Activated T-helper 2 cell treated with anti-CD3 and anti-CD28 coated beads, Interferon-gamma antibody, Interleukin-2, Interleukin-4, amounts not matched to agents 10 μg/mL and 5 μg/mL and 100 μg/mL, durations not matched to agents 14 hours and 24 hours and 36 hours (primary cell): ENCODE results near the gene NUDT22. TPM values are rescaled to one million over a fixed set of nuclear protein-coding genes. Genes with fewer than 3 reads are reported as not detected.

ENCODE experiments used
- DNase-seq: peaks from one replicate; pipeline ENCODE4 v3.0.0; 2021; ENCODE audit warnings: low spot score
- H3K27ac Mint-ChIP-seq: one replicate; pipeline ENCODE4 v1.8.0; 2021; ENCODE audit warnings: mixed read lengths
- H3K27me3 Mint-ChIP-seq: one replicate; pipeline ENCODE4 v1.8.0; 2021; ENCODE audit warnings: low read depth, mixed read lengths
- H3K36me3 Mint-ChIP-seq: one replicate; pipeline ENCODE4 v1.8.0; 2021; ENCODE audit warnings: low read depth, mixed read lengths
- H3K4me1 Mint-ChIP-seq: one replicate; pipeline ENCODE4 v1.8.0; 2021; ENCODE audit warnings: low read depth, mixed read lengths
- H3K4me3 Mint-ChIP-seq: one replicate; pipeline ENCODE4 v1.8.0; 2021; ENCODE audit warnings: low read depth, mild to moderate bottlenecking, moderate library complexity, mixed read lengths
- H3K9me3 Mint-ChIP-seq: one replicate; pipeline ENCODE4 v1.8.0; 2021; ENCODE audit warnings: mixed read lengths
- intact Hi-C: fragments of 100-400 bp; cut with micrococcal nuclease; formaldehyde crosslinking; loops from one replicate; pipeline ENCODE4 v1.15.1; 2023
- total RNA-seq: library from RNA; stranded (reverse); gene quantifications from 2 replicates; pipeline ENCODE4 v1.2.3, GENCODE V29; 2022

Gene NUDT22, protein sequence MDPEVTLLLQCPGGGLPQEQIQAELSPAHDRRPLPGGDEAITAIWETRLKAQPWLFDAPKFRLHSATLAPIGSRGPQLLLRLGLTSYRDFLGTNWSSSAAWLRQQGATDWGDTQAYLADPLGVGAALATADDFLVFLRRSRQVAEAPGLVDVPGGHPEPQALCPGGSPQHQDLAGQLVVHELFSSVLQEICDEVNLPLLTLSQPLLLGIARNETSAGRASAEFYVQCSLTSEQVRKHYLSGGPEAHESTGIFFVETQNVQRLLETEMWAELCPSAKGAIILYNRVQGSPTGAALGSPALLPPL
- 72.8 and 77.0 TPM in 2 replicates for total RNA-seq

DNA sequence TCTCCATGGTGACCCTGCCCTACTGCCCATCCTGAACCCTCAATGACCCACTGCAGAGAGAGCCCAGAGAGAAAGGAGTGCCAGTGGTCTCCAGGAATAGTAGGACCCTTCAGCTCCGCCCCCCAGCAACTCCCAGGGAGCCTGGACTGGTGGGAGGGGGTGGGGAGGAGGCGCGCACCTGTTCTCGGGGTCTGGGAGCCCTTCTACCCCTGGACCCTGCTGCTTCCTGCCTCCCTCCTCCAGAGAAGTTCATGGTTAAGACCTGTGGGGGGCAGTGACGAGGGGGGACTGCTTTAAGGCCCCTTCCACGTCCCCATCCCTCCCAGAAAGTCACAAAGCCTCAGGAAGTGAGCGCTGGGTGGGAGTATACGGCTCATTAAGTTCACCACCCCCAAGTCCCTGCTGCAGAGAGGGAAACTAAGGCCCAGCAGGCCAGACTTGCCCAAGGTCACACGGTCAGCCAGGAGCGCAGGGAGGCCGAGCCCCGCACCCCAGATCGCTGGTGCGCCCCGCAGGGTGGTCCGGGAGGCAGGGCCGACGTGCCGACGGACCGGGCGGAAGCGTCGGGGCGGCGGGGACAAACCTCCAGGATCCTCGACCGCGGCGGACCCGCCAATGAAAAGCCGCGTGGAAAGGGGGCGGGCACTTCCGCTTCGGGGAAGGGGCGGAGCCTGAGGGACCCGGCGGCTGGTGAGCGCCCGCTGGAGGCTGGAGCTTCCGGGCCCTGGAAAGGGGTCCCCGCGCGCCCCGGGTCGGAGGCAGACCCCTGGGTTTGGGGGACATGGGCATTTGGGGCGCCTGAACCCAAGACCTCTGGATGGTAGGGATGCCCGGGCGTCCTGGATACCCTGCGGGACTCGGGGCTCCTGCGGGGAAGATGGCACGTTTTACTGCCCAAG is at the start of gene NUDT22, which contains the start of gene TRPT1:
NUDT22 (plus strand) TSS at position 667 of the 899 bp plus-strand sequence. CDS start 379 bp downstream, outside the sequence.
TRPT1 (minus strand) TSS at position 579 of the 899 bp plus-strand sequence; CDS start at position 253, 326 bp downstream.
- peak within 1 kb of the TSS; percentile 62 for H3K27ac Mint-ChIP-seq
- H3K27me3 Mint-ChIP-seq, result no peaks in the 10 kb centered on the region
- DNase-seq, result peak; percentile 91
- H3K4me3 Mint-ChIP-seq, result peak within 1 kb of the TSS; percentile 84
- H3K4me1 Mint-ChIP-seq, result peaks cover 21% of the 10 kb centered on the region
- H3K9me3 Mint-ChIP-seq, result no peaks in the 10 kb centered on the region
- H3K36me3 Mint-ChIP-seq, result peaks cover 18% of the 10 kb centered on the region
- intact Hi-C loops, result loop anchor here (1.0 to 5.0 kb wide), 3 partner anchors 15 to 39 kb away; partner anchors contain the start of genes FKBP2 and STIP1

DNA sequence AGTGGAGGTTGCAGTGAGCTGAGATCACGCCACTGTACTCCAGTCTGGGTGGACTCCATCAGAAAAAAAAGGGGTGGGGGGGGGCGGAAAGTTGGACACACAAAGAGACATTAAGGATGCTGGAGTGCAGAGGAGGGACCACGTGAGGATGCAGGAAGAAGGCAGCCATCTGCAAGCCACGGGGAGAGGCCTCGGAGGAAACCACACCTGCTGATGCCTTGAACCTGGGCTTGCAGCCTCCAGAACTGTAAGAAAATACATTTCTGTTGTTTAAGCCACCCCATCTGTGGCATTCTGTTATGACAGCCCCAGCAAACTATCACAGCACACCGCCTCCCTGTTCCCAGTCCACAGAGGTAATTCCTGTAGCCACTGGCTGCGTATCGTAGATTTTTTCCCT is 49.3 kb upstream of the NUDT22 start:
- H3K9me3 Mint-ChIP-seq, result peaks cover 6% of the 10 kb centered on the region
- intact Hi-C loops, result no loop called here
- no peak overlapping the region for H3K4me3 Mint-ChIP-seq
- H3K27me3 Mint-ChIP-seq, result no peaks in the 10 kb centered on the region
- no peak for DNase-seq
- H3K27ac Mint-ChIP-seq, result no peak overlapping the region
- H3K36me3 Mint-ChIP-seq, result peaks cover 19% of the 10 kb centered on the region
- H3K4me1 Mint-ChIP-seq, result peaks cover 20% of the 10 kb centered on the region

DNA sequence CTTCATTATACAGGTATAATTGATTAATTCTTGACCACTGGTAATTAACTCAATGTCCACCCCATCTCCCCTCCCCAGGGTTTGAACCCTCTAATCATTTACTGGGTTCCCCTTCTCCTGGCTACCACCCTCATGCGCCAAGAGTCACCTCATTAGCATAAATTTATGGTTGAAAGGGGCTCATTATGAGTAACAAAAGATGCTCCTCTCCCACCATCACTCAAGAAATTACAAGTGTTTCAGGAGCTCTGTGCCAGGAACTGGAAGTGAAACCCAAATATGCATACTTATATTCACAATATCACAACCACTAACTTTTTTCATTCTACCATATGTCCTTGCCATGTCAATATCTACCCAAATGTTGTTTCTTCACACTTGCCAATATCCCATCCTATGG is 47.9 kb upstream of the NUDT22 start:
- DNase-seq, result no peak
- Mint-ChIP-seq H3K9me3 (peaks cover 6% of the 10 kb centered on the region), H3K27ac (no peak overlapping the region), H3K4me3 (no peak overlapping the region), H3K4me1 (peaks cover 26% of the 10 kb centered on the region), H3K27me3 (no peaks in the 10 kb centered on the region), H3K36me3 (peaks cover 22% of the 10 kb centered on the region)
- intact Hi-C loops, result no loop called here

DNA sequence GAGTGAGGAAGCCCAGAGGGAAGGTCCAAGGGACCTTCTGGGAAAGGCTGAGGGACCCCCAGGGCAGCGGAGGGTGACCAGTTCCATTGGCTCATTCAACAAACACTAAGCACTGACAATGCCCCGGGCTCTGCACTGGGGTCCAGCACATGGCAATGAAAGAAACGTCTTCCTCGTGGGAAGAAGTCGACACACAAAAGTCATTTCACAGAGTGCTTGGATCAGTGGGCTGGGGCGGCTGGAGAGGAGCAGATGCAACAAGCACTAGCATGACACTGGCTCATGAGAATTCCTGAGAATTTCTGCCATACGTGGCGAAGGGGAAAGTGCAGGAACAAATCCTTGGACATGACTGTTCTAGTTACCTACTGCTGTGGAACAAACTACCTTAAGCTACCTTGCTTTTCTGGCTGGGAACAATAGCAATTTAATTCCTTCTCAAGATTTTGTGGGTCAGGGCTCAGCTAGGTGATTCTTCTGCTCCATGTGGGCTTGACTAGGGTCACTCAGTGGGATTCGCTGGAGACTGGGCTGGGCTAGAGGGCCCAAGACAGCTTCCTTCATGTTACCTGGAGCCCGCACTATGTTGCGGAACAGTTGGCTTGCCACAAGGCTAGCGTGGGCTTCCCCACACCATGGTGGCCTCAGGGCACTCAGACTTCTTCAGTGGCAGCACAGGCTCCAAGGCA is 47.0 kb upstream of the NUDT22 start:
- no peaks in the 10 kb centered on the region for H3K27me3 Mint-ChIP-seq

DNA sequence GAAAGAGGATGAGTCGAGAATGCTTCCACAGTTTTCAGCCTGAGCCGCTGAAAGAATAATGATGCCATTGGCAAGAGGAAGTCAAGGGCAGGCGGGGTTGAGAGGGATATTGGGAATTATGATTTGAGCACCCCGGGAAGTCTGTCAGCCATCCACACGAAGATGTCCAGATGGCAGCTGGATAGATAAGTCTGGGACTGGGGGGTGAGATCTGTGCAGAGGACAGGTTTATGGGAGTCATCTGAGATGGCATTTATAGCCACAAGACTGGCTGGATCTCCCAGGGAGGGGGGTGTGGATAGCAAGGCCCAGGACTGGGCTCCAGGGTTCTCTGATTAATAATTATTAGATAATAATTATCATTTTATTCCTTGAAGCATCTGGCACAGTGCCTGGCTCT is 45.2 kb upstream of the NUDT22 start:
- no peak for DNase-seq
- Mint-ChIP-seq H3K4me3 (no peak overlapping the region), H3K27me3 (no peaks in the 10 kb centered on the region), H3K27ac (no peak overlapping the region), H3K9me3 (no peaks in the 10 kb centered on the region), H3K36me3 (peaks cover 15% of the 10 kb centered on the region), H3K4me1 (peaks cover 35% of the 10 kb centered on the region)
- intact Hi-C loops, result no loop called here

More for the DNA sequence above, 47.0 kb upstream of the NUDT22 start:
- Mint-ChIP-seq H3K4me3 (no peak overlapping the region), H3K36me3 (peaks cover 16% of the 10 kb centered on the region), H3K27ac (no peak overlapping the region), H3K9me3 (peaks cover 3% of the 10 kb centered on the region), H3K4me1 (peaks cover 33% of the 10 kb centered on the region)
- no peak for DNase-seq
- intact Hi-C loops, result no loop called here

DNA sequence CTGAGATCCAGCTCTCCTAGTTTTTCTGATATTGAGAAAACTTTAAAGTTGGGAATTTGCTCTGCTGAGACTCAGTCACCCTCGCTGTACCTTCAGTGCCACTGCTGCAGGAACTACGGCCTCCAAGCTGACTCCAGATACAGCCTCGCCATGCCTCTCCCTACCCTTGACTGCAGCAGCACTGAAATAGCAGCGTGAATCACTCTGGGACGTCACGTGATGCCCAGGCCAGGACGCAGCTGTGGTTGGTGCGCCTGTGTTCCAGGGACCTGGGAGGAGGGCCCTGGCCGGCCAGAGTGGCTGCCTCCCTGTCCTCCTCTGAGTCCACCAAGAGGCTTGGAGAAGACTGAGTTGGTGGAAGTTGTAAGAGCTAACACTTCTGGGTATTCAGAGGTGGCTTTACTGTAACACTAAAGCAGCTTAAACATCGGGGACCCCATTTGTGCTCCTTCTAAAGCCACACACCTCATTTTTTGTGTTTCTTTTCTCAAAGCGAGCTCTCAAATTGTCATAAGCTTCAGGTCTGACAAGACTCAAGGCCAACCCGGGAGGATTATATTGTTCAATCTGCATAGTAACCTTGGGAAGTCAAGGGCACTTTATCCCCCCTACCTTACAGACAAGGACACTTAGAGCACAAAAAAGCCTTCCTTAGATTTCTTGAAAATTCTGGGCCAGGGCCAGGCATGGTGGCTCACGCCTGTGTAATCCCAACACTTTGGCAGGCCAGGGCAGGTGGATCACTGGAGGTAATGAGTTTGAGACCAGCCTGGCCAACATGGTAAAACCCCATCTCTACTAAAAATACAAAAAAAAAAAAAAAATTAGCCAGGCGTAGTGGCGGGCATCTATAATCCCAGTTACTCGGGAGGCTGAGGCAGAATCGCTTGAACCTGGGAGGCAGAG is 44.3 kb upstream of the NUDT22 start:
- DNase-seq, result peak; percentile 44
- intact Hi-C loops, result no loop called here
- H3K27ac Mint-ChIP-seq, result no peak overlapping the region
- H3K9me3 Mint-ChIP-seq, result no peaks in the 10 kb centered on the region
- no peak overlapping the region for H3K4me3 Mint-ChIP-seq
- peaks cover 33% of the 10 kb centered on the region for H3K4me1 Mint-ChIP-seq
- peaks cover 17% of the 10 kb centered on the region for H3K36me3 Mint-ChIP-seq
- no peaks in the 10 kb centered on the region for H3K27me3 Mint-ChIP-seq

DNA sequence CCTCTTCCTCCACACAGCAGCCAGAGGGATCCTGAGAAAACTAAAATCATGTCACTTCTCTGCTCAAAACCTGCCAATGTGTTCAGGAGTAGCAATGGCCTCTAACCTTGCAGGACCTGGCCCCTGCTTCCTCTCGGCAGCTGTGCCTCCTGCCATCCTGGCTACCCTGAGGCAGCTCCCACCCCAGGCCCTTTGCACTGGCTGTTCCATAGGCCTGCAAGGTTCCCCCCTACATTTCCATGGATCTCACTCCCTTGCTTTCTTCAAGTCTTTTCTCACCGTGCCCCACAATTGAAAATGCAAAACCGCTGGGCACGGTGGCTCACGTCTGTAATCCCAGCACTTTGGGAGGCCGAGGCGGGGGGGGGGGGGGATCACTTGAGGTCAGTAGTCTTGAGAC is 42.2 kb upstream of the NUDT22 start:
- Mint-ChIP-seq H3K9me3 (no peaks in the 10 kb centered on the region), H3K27me3 (no peaks in the 10 kb centered on the region), H3K36me3 (peaks cover 19% of the 10 kb centered on the region), H3K4me3 (peak overlapping the region; percentile 62), H3K27ac (no peak overlapping the region), H3K4me1 (peaks cover 25% of the 10 kb centered on the region)
- no peak for DNase-seq
- intact Hi-C loops, result loop anchor here (1.0 to 2.0 kb wide), 2 partner anchors 17 to 62 kb away; partner anchors contain the start of genes MACROD1 and PPP1R14B

DNA sequence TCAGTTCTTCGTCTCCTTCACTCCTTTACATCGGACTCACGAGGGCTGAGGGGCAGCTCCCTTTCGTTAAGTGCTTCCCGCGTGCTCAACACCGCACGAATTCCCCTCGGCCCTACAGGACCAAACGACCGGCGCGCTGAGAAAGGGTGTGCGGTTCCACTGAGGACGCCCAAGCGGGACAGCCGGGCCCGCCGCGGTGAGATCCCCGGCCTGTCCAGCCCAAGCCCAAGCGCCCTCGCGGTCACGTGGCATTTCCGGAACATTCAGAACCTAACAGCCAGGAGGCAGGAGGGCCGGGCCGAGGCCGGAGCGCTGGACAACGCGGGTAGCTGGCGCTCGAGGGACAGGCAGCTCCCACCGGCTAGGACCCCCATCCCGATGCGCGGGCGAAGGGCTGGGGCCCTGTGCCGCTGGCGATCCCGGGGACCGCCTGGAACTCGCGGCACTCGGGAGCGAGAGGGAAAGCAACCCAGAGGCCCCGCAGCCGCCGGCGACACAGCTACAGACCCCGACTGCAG is 40.8 kb upstream of the NUDT22 start:
- intact Hi-C loops, result loop anchor here (2.0 to 5.0 kb wide), 2 partner anchors 18 to 42 kb away; partner anchors contain the start of genes MACROD1, NUDT22 and TRPT1
- peaks cover 28% of the 10 kb centered on the region for H3K36me3 Mint-ChIP-seq
- peaks cover 30% of the 10 kb centered on the region for H3K4me1 Mint-ChIP-seq
- peak overlapping the region; percentile 91 for H3K27ac Mint-ChIP-seq
- peak overlapping the region; percentile 94 for H3K4me3 Mint-ChIP-seq
- H3K9me3 Mint-ChIP-seq, result no peaks in the 10 kb centered on the region
- H3K27me3 Mint-ChIP-seq, result no peaks in the 10 kb centered on the region
- DNase-seq, result no peak

DNA sequence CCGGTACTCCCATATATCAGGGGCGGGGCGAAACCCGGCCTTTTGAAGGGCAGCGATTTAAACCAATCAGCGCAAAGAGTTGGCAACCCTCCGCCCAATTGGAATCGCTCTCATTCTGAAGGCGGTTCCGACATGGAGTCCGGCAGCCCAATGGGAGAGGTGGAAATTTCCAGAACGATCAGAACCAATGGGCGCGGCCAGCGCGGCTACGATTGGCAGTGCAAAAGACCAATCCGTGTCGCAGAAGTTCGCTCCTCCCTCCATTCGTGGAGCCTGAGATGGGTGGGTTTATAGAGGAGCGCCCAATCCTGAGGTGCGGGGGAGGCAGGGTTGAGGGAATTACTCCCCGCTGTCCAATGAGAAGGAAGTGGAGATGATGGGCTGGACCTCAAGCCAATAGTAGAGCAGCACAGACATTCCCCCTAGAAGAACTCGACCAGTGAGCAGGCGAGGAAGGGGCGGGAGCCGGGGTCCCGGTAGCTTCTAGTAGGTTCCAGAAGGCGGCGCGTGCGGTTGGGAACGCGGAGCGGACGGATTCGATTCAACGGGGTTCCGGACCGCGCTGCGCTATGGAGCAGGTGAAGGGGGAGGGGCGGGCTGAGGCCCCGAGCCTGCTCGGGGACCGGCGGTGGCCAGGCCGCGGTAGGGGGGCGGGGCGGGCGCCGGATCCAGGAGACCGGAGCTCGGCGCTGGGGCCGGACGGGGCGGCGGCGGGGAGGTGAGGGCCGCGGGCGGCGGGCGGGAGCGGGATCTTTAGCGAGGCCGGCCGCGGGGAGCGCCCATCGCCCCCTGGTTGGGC is 40.2 kb upstream of the NUDT22 start, which contains the start of gene STIP1:
STIP1 (plus strand) TSS at position 479 of the 799 bp plus-strand sequence; CDS start at position 570, 91 bp downstream.
- no peaks in the 10 kb centered on the region for H3K27me3 Mint-ChIP-seq
- H3K9me3 Mint-ChIP-seq, result no peaks in the 10 kb centered on the region
- intact Hi-C loops, result loop anchor here (1.0 to 5.0 kb wide), 5 partner anchors 19 to 119 kb away; partner anchors contain the start of genes ESRRA, FKBP2, MACROD1 and NUDT22
- H3K36me3 Mint-ChIP-seq, result peaks cover 34% of the 10 kb centered on the region
- peak within 1 kb of the TSS; percentile 98 for H3K27ac Mint-ChIP-seq
- peak; percentile 99 for DNase-seq
- peaks cover 33% of the 10 kb centered on the region for H3K4me1 Mint-ChIP-seq
- H3K4me3 Mint-ChIP-seq, result peak within 1 kb of the TSS; percentile 94

DNA sequence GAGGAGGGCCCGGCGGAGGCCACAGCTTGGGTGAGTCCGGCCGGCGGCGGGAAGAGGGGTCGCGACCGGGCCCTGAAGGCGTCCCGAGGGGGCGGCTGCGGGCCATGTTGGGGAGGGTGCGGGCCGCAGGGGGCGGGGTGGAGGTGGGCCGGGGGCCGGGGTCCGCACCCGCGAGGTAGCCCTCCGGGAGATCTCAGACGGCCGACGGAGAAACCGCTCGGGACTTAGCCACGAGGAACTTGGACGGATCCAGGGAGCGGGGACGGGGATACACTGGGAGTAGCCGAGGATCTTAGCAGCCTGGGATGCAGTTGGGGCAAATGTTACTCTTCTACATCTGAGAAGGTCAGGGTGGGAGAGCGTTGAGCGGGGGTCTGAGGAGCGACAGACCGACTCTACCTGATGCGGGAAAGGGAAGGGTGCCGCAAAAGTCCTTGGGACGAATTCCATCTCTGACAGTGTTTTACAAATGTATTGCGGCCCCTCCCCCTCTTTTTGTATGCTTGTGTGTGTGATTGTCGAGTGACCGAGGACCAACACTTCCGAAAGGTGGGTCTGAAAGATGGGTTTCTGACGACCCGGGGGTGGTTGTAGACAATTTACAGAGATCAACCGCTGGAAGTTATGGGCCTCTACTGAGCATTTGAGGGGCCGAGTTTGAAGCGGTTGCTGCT is 39.4 kb upstream of the NUDT22 start:
- Mint-ChIP-seq H3K4me1 (peaks cover 29% of the 10 kb centered on the region), H3K9me3 (no peaks in the 10 kb centered on the region), H3K4me3 (no peak overlapping the region), H3K27ac (no peak overlapping the region), H3K27me3 (no peaks in the 10 kb centered on the region), H3K36me3 (peaks cover 38% of the 10 kb centered on the region)
- DNase-seq, result peak; percentile 42
- intact Hi-C loops, result loop anchor here (1.0 to 5.0 kb wide), 5 partner anchors 21 to 118 kb away; partner anchors contain the start of genes ESRRA, FKBP2, NUDT22 and TRPT1
